ENCODE data around the gene SERPINI1. TPM values are rescaled to one million over a fixed set of nuclear protein-coding genes. Genes with fewer than 3 reads are reported as not detected.

Gene SERPINI1
- total and polyA plus RNA-seq, 11 donors = 5.6 to 18.5 (median 10.7) TPM

- Histone ChIP-seq H3K27ac (peak overlapping the region in 2 of 12 donors; percentile 22 to 27), H3K27me3 (no peaks in the 10 kb centered on the region), H3K4me1 (peaks cover 0 to 23% (median 6%) of the 10 kb centered on the region in 12 donors), H3K9me3 (no peaks in the 10 kb centered on the region), H3K36me3 (no peaks in the 10 kb centered on the region), H3K4me3 (no peak overlapping the region)
- WGBS, 4 donors = 48 to 61% (median 53%) methylated on average over 4 of the region's 4 CpGs
- intact Hi-C loops (cut with DNase I) = loop anchor here in 5 of 10 donors (2.0 to 10.0 kb wide), 5 partner anchors 41 to 328 kb away; no protein-coding TSS in a partner anchor
- DNase-seq (no peak), ATAC-seq (peak in 1 of 4 donors; percentile 41)
- TF ChIP-seq CTCF (IDR thresholded peaks at IDR 0.05) = no peak
Measured at GRCh38 chr3:167839460-167840134, 104.1 kb downstream of the SERPINI1 start.

GRCh38 chr3:167840247-167840646 lies 104.7 kb downstream of the SERPINI1 start:
- Histone ChIP-seq H3K4me3 (no peak overlapping the region), H3K4me1 (peaks cover 0 to 23% (median 6%) of the 10 kb centered on the region in 12 donors), H3K27ac (peak overlapping the region in 2 of 12 donors; percentile 22 to 27), H3K27me3 (no peaks in the 10 kb centered on the region), H3K36me3 (no peaks in the 10 kb centered on the region), H3K9me3 (no peaks in the 10 kb centered on the region)
- peak; percentile 47 to 81 (median 63) for ATAC-seq
- 57 to 73% (median 69%) methylated on average over 3 of the region's 3 CpGs for WGBS, 4 donors
- TF ChIP-seq CTCF (IDR thresholded peaks at IDR 0.05) (no peak), POLR2A (IDR thresholded peaks at IDR 0.05) (no peak)
- intact Hi-C loops (cut with DNase I) = loop anchor here in 1 of 10 donors (10.0 kb wide), 1 partner anchor 205 kb away; no protein-coding TSS in a partner anchor
- DNase-seq = peak in 1 of 5 donors; percentile 27

- intact Hi-C loops (cut with DNase I) = loop anchor here in 1 of 10 donors (10.0 kb wide), 1 partner anchor 201 kb away; no protein-coding TSS in a partner anchor
- Histone ChIP-seq H3K27me3 (no peaks in the 10 kb centered on the region), H3K27ac (no peak overlapping the region), H3K36me3 (no peaks in the 10 kb centered on the region), H3K9me3 (no peaks in the 10 kb centered on the region), H3K4me1 (peaks cover 0 to 18% (median 6%) of the 10 kb centered on the region in 12 donors), H3K4me3 (no peak overlapping the region)
- ATAC-seq = no peak
- 86 to 96% (median 92%) methylated on average over 1 of the region's 1 CpG for WGBS, 4 donors
- no peak for TF ChIP-seq CTCF (IDR thresholded peaks at IDR 0.05)
- no peak for TF ChIP-seq POLR2A (IDR thresholded peaks at IDR 0.05)
- no peak for DNase-seq
Measured at GRCh38 chr3:167843481-167843880, 108.0 kb downstream of the SERPINI1 start.

- DNase-seq = no peak
Measured at GRCh38 chr3:167843886-167844285, 108.4 kb downstream of the SERPINI1 start.

More at GRCh38 chr3:167843886-167844285, 108.4 kb downstream of the SERPINI1 start:
- no peaks in the 10 kb centered on the region for H3K27me3 ChIP-seq
- ATAC-seq = no peak
- no peak overlapping the region for H3K27ac ChIP-seq
- H3K36me3 ChIP-seq = no peaks in the 10 kb centered on the region
- 83 to 86% (median 85%) methylated on average over 2 of the region's 2 CpGs for WGBS, 4 donors
- H3K4me3 ChIP-seq = no peak overlapping the region
- H3K9me3 ChIP-seq = no peaks in the 10 kb centered on the region
- intact Hi-C loops (cut with DNase I) = loop anchor here in 1 of 10 donors (10.0 kb wide), 1 partner anchor 201 kb away; no protein-coding TSS in a partner anchor
- no peak for TF ChIP-seq POLR2A (IDR thresholded peaks at IDR 0.05)
- no peak for TF ChIP-seq CTCF (IDR thresholded peaks at IDR 0.05)
- H3K4me1 ChIP-seq = peaks cover 0 to 17% (median 6%) of the 10 kb centered on the region in 12 donors
